ENCODE data around the gene SEMA3D. TPM values are rescaled to one million over a fixed set of nuclear protein-coding genes. Genes with fewer than 3 reads are reported as not detected.
"Not testable (repeated sequence)": the region's sequence is repeated elsewhere in the genome, so short reads cannot be mapped to it uniquely, and the experiment has no call there.

SEMA3D gene
- total RNA-seq, 2 donors from 2014 or later, result not detected

DNA sequence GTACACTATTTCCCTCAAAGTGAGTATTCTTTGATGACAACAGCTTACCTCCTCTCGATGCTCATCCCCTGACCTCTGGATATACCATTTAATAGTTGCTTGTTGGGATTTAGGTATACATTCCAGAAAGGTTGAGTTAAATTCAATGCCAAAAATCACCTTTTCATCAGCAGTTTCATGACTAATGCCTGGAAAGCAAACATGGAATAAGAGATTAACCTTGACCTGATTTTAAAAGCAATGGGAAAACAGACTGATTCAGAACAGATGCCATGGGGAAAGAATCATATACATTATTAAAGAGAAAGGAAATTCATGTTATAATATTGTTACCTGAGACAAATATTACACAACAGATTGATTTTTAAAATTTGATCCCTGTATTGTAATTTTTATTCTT is 180.1 kb downstream of the SEMA3D start:
- ATAC-seq, result no peak
- Mint-ChIP-seq H3K27ac (no peak overlapping the region), H3K9me3 (no peaks in the 10 kb centered on the region), H3K36me3 (no peaks in the 10 kb centered on the region)
- DNase-seq (ENCODE audit: low spot score in 2 of 2), result no peak

DNA sequence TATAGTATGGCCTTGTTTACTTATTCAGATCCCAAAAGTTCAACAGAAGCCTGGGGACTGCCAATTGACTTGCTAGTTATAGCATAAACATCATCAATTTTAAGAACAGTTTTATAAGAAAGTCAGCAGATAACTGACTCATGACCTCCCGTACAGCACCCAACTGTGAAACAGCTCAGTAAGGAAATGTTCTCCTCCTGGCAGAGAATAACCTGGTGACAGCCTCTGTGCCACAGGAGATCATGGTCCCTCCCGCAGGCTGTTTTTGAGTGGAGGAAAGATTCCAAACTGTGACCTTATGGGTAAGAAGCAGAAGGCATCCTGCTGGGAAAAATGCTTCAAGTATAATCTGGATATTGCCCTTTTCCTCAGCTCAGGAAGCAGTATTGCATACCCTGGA is 182.5 kb downstream of the SEMA3D start:
- Mint-ChIP-seq H3K27ac (no peak overlapping the region), H3K9me3 (no peaks in the 10 kb centered on the region), H3K36me3 (no peaks in the 10 kb centered on the region)
- DNase-seq (ENCODE audit: low spot score in 2 of 2) (no peak), ATAC-seq (no peak)

DNA sequence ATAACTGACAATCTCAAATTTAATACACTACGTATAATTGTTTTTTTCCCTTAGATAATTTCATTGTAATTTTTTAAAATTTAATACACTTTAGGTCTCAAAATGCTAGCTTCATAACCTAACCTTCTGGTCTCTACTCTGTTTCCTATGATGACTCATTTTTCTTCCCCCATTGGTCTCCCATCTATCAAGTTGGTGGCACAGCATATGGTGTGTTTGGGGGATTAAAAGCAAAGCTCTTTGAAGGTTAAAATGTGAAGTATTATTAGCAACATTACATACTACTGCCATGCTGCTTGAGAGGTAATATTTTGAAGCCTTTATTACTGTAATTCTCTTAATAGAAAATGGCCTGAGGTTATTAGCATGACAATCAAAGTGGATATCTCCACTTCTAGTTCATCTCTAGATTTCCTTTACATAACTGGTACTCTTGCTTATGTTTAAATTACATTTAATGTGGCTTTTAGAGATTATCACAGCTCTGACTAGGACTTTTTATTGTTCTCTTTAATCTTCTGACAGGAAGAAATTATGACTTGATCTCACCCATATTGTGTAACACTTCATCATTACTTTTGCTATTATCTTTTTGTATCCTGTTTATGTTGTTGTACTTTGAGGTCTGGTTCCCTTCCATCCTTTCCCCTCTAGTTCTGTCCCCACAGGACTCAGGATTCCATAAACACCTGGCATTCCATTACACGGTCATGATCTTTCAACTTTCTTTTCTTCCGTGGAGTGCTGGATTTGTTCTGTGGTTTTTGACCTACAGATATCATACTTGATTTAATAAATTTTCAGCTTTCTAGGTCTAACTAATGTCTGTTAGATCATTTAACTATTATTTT is 185.1 kb downstream of the SEMA3D start:
- no peak overlapping the region for H3K27ac Mint-ChIP-seq
- H3K9me3 Mint-ChIP-seq, result no peaks in the 10 kb centered on the region
- ATAC-seq (no peak), DNase-seq (ENCODE audit: low spot score in 2 of 2) (no peak)
- no peaks in the 10 kb centered on the region for H3K36me3 Mint-ChIP-seq

DNA sequence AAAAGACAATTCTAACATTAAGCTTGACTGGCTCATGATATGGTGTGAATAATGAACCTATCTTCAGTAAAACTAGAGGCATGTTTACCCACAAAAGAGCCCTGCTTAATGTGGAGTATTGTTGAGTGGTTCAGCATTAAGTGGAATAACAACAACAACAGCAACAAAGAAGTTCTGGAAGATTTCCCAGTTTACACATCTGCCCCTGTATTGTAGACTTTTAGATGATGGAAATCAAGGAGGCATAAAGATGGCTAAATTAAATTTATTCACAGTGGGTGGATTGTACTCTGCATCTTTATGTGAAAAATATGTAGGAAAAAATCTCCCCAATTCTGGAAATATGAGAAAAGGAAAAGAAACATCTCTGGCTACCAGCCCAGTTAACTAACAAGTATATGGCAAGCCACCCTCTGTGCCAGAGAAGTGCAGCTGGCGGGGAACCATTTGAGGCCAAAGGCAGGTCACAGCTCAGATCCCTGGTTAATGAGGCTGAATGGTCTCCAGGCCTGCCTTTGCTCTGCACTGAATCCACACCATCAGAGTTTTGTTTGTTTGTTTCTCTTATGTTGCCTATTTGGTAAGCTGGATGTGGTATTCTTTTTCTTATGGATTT is 186.0 kb downstream of the SEMA3D start:
- no peaks in the 10 kb centered on the region for H3K36me3 Mint-ChIP-seq
- no peak for DNase-seq (ENCODE audit: low spot score in 2 of 2)
- no peaks in the 10 kb centered on the region for H3K9me3 Mint-ChIP-seq
- H3K27ac Mint-ChIP-seq, result no peak overlapping the region
- ATAC-seq, result no peak

DNA sequence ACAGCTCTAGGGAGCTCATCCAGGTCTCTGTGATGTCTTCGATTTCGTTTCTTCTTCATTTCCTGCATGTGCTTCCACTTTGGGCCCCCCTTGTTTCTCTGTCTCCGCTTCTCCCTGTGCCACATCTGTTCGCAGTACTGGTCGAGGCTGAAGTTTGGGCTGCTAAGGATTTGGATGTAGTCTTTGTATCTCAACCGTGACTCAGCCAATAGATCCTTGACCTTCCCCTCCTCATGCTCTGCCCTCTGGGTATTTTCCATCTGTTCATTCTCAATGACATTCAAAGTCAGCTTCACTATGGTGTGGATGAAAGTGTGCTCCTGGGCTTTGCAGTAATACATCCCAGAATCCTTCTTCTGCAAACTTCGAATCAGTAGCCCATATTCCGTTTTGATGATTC is 187.4 kb downstream of the SEMA3D start:
- Mint-ChIP-seq H3K27ac (no peak overlapping the region), H3K36me3 (no peaks in the 10 kb centered on the region), H3K9me3 (no peaks in the 10 kb centered on the region)
- DNase-seq (ENCODE audit: low spot score in 2 of 2) (no peak), ATAC-seq (no peak)

DNA sequence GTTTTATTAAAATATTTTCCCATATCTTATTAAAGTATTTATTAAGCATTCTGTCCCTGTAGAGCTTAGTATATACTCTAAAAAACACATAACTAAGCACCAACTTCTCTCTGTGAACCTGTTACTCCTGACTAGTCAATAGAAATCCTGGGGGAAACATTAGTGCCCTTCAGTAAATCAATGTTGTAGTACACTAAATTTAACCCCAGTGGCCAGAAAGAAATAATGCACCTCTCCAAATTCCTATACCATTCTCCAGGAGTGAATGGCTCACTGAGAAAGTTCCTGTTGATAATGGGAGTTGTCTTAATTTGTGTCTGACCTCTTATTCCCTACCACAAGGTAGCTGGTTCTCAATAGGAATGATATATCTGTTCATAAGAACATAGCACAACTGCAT is 188.2 kb downstream of the SEMA3D start:
- Mint-ChIP-seq H3K9me3 (no peaks in the 10 kb centered on the region), H3K36me3 (no peaks in the 10 kb centered on the region), H3K27ac (no peak overlapping the region)
- ATAC-seq (no peak), DNase-seq (ENCODE audit: low spot score in 2 of 2) (no peak)

DNA sequence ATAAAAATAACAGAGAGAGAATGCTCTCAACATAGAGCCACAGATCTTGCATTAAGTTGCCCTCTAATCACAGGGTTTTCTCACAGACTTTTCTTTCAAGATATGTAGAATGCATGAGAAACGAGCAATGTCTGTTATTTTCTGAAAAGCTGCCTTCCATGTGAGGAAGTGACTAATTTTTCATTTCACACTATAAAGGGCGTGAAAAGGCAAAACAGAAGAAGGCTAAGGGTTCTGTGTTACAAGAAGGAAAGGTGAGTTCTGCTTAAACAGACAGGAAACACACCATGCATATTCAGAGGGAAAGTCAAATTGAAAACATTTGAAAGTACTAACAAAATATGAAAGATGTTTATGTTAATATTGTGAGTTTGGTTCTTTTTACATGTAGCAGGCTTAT is 189.2 kb downstream of the SEMA3D start:
- ATAC-seq (peak in 1 of 2 donors; percentile 88), DNase-seq (ENCODE audit: low spot score in 2 of 2) (no peak)
- Mint-ChIP-seq H3K9me3 (no peaks in the 10 kb centered on the region), H3K27ac (no peak overlapping the region), H3K36me3 (no peaks in the 10 kb centered on the region)

DNA sequence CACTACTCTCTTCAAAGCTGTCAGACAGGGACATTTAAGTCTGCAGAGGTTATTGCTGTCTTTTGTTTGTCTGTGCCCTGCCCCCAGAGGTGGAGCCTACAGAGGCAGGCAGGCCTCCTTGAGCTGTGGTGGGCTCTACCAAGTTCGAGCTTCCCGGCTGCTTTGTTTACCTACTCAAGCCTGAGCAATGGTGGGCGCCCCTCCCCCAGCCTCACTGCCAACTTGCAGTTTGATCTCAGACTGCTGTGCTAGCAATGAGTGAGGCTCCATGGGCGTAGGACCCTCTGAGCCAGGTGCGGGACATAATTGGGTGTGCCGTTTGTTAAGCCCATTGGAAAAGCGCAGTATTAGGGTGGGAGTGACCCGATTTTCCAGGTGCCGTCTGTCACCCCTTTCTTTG is 193.9 kb downstream of the SEMA3D start:
- not testable (repeated sequence) for H3K36me3 Mint-ChIP-seq; DNase-seq (ENCODE audit: low spot score in 2 of 2); ATAC-seq

DNA sequence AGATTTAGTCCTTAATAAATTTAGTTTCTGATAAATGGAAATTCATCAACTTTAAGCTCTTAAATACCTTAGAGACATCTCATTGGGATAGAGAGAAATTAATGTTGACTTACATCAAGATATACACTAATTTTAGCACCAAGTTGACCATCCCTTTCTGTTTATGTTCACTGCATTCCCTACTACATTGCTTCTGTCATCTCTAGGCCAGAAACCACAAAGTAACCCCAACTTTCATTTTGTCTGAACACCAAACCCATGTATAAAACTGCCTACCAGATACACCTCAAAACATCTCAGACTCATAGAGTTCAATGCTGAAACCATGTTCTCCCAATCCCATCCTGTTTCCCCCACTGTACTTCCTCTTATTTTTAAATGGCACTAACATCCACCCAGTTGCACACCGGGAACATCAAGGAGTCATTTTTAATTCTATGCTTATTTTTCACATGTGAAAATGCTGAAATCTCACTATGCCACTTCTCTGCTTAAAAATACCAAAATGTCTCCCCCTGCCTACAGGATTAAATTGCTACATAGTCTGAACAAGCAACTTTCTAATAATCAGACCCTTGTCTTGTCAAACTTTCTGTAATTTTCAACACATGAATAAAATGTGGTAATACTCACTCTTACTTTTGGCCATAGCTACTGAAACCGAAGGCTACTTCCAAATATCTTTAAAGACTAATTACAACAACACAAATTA is 201.6 kb downstream of the SEMA3D start:
- no peak for ATAC-seq
- DNase-seq (ENCODE audit: low spot score in 2 of 2), result no peak
- H3K9me3 Mint-ChIP-seq, result peaks cover 0 to 4% of the 10 kb centered on the region in 2 donors
- H3K36me3 Mint-ChIP-seq, result no peaks in the 10 kb centered on the region
- H3K27ac Mint-ChIP-seq, result no peak overlapping the region

More for the DNA sequence above, 193.9 kb downstream of the SEMA3D start:
- not testable (repeated sequence) for H3K27ac Mint-ChIP-seq, H3K9me3 Mint-ChIP-seq

DNA sequence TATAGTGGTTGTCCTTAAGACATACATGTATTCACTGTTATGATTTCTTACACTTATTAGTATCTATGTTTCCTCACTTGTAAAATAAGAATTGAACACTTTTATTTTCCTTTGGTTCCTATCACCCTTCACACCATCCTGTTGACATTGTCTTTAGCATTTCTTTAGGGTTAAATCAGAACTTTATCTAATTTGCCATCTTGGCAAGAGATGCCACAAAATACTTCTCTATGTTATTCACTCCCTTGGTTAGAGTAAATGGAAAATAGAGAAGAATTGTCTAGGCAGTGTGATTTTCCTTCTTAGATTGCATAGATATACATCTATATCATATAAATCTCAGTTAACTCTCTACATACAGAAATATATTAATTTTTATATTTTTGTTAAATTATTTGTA is 204.7 kb downstream of the SEMA3D start:
- Mint-ChIP-seq H3K36me3 (no peaks in the 10 kb centered on the region), H3K9me3 (peaks cover 0 to 4% of the 10 kb centered on the region in 2 donors), H3K27ac (no peak overlapping the region)
- DNase-seq (ENCODE audit: low spot score in 2 of 2) (no peak), ATAC-seq (no peak)

DNA sequence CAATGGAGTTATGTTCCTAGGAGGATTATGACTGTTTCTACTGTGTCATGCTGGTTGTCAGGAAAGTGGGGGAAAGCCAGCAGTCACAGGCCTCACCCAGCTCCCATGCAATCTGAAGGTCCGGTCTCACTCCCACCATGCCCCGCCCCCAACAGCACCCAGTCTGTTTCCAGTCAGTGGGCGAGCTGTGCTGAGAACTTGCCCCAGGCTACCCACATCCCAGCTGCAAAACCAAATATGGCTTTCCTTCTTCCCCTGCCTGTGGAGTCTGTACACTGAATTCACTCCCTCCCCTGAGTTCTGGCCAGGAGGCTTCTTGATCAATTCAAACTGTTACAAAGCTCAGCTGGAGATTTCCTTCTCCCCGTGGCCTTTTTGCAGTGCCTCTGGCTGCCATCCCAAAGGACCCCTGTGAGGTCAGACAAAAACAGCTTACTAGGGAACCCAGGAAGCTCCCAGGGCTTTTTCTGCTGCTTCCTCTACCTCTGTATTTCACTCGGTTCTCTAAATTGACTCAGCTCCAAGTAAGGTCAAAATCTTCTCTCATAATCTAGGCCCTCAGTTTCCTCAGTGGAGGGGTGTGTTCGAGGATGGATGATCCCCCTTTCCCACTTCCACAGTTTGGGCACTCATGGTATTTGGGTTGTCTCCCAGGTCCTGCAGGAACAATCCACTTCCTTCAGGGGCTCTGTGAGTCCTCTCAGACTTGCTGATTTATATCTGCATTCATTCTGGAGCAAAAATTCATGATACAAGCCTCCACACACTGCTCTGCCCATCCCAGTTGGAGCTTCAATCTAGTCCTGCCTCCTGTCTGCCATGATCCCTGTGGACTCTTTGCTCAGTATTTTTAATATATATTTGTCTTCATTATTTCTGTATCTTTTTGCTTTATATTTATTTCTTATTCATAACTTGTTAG is 205.5 kb downstream of the SEMA3D start:
- DNase-seq (ENCODE audit: low spot score in 2 of 2) (no peak), ATAC-seq (no peak)
- peaks cover 0 to 4% of the 10 kb centered on the region in 2 donors for H3K9me3 Mint-ChIP-seq
- H3K27ac Mint-ChIP-seq, result no peak overlapping the region
- no peaks in the 10 kb centered on the region for H3K36me3 Mint-ChIP-seq

DNA sequence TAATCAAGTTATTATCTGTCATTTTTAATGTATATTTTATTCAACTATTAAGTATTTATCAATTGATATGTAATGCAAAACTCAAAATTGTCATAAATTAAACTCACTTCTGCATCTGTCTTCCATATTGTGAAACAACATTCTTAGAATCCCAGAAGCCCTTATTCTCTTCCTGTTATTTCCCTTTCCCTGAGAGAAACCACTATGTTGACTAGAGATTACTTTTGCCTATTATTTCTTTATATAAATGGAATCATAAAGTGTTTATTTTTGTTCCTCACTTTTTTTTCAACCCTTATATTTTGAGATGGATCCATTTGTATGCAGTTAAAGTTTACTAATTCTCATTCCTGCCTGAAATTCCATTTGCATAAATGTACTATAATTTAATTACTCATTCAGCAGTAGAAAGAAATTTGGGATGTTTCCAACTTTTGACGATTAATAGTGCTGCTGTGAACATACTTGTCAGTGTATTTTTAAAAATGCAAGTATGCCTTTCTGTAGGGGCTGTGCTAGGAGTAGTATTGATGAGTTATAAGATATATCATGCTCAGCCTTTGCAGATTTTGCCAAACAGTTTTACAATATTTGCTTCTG is 211.2 kb downstream of the SEMA3D start:
- DNase-seq (ENCODE audit: low spot score in 2 of 2), result no peak
- Mint-ChIP-seq H3K27ac (no peak overlapping the region), H3K9me3 (no peaks in the 10 kb centered on the region), H3K36me3 (no peaks in the 10 kb centered on the region)
- no peak for ATAC-seq

DNA sequence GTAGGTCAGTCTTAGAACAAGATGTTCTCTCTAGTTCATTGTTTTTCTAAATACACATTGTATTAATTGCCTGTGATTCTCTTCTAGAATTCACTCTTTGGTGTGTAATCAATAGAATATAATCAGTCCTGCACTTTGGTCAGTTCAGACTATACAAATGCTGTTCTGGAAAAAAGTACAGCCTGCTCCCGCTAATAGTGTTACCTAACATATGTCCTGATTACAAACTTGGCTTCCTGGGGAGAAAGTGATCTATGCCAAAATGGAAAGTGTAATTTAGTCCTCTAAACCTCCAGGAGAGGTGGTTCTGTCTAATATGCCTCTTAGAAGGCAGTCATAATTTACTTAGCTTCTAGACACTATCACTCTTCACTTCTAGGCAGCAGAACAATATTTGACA is 215.5 kb downstream of the SEMA3D start:
- DNase-seq (ENCODE audit: low spot score in 2 of 2) (no peak), ATAC-seq (no peak)
- no peaks in the 10 kb centered on the region for H3K36me3 Mint-ChIP-seq
- no peak overlapping the region for H3K27ac Mint-ChIP-seq
- no peaks in the 10 kb centered on the region for H3K9me3 Mint-ChIP-seq

DNA sequence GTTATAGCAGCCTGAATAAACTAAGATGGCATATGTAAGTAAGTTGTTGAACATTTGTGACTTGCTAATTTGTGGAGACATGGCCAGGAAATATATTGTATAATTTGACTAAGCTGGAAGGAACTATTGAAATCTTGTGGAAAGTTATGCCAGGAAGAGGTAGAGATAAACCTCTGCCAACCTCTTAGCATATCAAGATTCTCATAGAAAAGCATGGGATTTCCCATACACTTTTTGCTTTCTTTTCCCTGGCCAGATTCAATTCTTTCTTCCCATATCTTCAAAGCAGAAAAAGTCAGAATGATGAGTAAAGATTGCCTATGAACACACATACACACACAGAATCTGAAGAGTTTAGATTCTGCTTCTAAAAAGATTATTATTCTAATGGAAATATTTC is 216.2 kb downstream of the SEMA3D start:
- H3K27ac Mint-ChIP-seq, result no peak overlapping the region
- H3K9me3 Mint-ChIP-seq, result no peaks in the 10 kb centered on the region
- DNase-seq (ENCODE audit: low spot score in 2 of 2) (no peak), ATAC-seq (no peak)
- H3K36me3 Mint-ChIP-seq, result no peaks in the 10 kb centered on the region

DNA sequence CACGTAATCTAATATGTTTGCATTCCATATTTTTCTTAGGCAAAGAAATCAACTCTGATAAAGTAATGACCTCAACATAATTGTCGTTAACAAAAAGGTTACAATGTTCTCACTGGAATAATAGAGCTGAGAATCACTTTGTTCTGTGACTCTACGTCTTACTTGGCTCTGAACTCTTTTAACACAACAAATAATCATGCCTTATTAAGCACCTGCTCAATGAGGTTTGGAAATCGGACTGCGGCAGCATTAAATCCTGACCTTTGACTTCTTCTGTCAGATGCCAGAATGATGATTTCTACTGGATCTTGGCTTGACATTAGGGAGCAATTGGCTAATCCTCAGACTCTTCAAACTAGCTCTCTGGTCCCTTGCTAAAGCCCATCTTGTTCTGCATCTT is 233.6 kb downstream of the SEMA3D start:
- Mint-ChIP-seq H3K36me3 (peaks cover 0 to 7% of the 10 kb centered on the region in 2 donors), H3K9me3 (peaks cover 0 to 15% of the 10 kb centered on the region in 2 donors), H3K27ac (no peak overlapping the region)
- ATAC-seq (no peak), DNase-seq (ENCODE audit: low spot score in 2 of 2) (no peak)

DNA sequence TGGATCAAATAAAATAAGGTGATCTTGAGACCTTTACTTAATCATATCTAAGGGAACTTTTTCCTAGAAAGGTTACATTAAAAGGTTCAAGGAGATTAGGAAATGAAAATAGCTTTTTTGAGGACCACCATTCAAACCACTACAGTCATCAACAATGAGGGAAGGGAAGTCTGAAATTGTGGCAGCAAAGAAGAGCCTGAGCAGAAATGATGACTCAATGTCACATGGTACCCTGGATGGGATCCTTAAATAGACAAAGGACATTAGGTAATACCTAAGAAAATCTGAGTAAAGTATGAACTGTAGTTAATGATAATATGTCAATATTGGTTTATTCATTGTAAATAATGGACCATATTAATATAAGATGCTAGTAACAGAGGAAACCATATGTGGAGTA is 236.0 kb downstream of the SEMA3D start:
- Mint-ChIP-seq H3K9me3 (peaks cover 0 to 11% of the 10 kb centered on the region in 2 donors), H3K36me3 (peaks cover 0 to 7% of the 10 kb centered on the region in 2 donors), H3K27ac (no peak overlapping the region)
- DNase-seq (ENCODE audit: low spot score in 2 of 2), result no peak
- no peak for ATAC-seq
